Right ventricle myocardium inferior (tissue), 1 donor: ENCODE data around the gene QSOX2. TPM values are rescaled to one million over a fixed set of nuclear protein-coding genes. Genes with fewer than 3 reads are reported as not detected.

ENCODE experiments used
- ATAC-seq: fragments of 200-7000 bp; cut with Tn5 transposase; one replicate; pipeline ENCODE4 v1.9.1; 2020; ENCODE audit warnings: mild to moderate bottlenecking, moderate library complexity
- DNase-seq: peaks from one replicate; pipeline ENCODE4 v3.0.0; 2021; ENCODE audit errors: missing footprints
- intact Hi-C: fragments of 100-400 bp; cut with DNase I; formaldehyde crosslinking; loops from one replicate; pipeline ENCODE4 v1.11.0; 2022
- total RNA-seq: library from RNA; stranded (reverse); fragmentation: NEBNext Ultra II Directional; extraction: Animal tissue kit (Norgen Biotek cat#: 25700); gene quantifications from one replicate; pipeline ENCODE4 v1.2.1, GENCODE V29; 2021
- donor health status: DM: no; HTN: yes; CAD: no; lungs with severe emphysema.

Gene QSOX2
- total RNA-seq, 1 donor from 2014 or later, result 8.3 TPM

GRCh38 chr9:136175616-136176197 lies 69.9 kb downstream of the QSOX2 start:
- DNase-seq (peak; percentile 17), ATAC-seq (no peak)
- intact Hi-C loops, result no loop called here

DNA sequence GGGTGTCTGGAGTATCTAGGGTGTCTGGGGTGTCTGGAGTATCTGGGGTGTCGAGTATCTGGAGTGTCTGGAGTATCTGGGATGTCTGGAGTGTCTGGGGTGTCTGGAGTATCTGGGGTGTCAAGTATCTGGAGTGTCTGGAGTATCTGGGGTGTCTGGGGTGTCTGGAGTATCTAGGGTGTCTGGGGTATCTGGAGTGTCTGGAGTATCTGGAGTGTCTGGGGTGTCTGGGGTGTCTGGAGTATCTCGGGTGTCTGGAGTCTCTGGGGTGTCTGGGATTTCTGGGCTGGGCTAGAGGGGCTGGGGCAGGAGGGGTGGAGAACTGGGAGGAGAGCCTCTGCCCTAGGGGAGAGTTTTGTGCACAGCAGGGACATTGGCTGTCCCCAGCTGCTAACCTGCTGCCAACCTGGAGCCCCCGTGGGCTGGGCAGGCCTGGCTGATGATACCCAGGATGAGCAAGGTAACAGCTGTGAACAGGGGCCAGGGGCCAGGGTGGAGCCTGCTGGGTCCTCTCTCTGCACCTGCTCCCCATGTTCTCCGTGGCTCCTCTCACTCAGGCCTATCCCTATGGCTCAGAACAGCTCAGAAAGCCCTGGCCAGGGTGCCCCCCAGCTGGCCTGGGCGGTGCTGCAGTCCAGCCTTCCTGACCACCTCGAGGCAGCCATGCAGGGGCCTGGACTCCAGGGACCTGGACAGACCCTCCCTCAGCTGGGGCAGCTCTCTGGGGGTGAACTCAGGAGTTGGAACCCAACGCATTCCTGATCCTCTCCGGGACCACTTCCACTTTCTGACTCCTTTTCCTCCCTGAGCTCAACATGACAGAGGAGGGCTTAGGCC lies 70.6 kb downstream of the QSOX2 start:
- DNase-seq (peak; percentile 17), ATAC-seq (no peak)
- intact Hi-C loops, result no loop called here

GRCh38 chr9:136173648-136174290 lies 71.8 kb downstream of the QSOX2 start:
- DNase-seq (peak; percentile 37), ATAC-seq (no peak)
- intact Hi-C loops, result no loop called here

- no peak for ATAC-seq
- intact Hi-C loops, result no loop called here
- peak; percentile 18 for DNase-seq
These were observed 73.1 kb downstream of the QSOX2 start for GRCh38 chr9:136172412-136173079.

GRCh38 chr9:136171801-136172411 lies 73.7 kb downstream of the QSOX2 start:
- DNase-seq, result peak; percentile 41
- intact Hi-C loops, result no loop called here
- no peak for ATAC-seq

GRCh38 chr9:136171009-136171800 lies 74.4 kb downstream of the QSOX2 start:
- intact Hi-C loops, result no loop called here
- ATAC-seq, result no peak
- peak; percentile 25 for DNase-seq

- ATAC-seq (no peak), DNase-seq (peak; percentile 53)
- intact Hi-C loops, result loop anchor here (1.0 kb wide), 1 partner anchor 113 kb away; no protein-coding TSS in a partner anchor
These were observed 75.4 kb downstream of the QSOX2 start for GRCh38 chr9:136170006-136170901.

GRCh38 chr9:136169495-136169894 lies 76.1 kb downstream of the QSOX2 start:
- ATAC-seq, result no peak
- no peak for DNase-seq
- intact Hi-C loops, result no loop called here

DNA sequence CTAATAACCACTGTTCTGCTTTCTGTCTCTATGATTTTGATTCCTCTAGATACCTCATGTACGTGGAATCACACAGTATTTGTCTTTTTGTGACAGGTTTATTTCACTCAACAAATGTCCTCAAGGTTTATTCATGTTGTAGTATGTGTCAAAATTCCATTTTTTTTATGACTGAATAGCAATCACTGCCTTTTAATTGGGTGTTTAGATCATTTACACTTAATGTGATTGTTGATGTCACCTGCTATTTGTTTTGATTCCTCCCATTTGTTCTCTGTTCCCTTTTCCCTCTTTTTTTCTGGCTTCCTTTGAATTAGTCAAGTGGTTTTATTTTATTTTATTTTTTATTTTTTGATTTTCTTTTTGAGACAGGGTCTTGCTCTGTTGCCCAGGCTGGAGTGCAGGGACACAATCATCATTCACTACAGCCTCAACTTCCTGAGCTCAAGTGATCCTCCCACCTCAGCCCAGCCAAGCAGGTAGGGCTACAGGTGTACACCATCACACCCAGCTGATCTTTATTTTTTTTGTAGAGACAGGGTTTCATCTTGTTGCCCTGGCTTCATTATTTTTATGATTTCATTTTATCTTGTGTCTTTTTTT lies 82.3 kb downstream of the QSOX2 start:
- intact Hi-C loops, result no loop called here
- ATAC-seq (no peak), DNase-seq (peak; percentile 1)

GRCh38 chr9:136160995-136161610 lies 84.5 kb downstream of the QSOX2 start:
- DNase-seq (peak; percentile 67), ATAC-seq (no peak)
- intact Hi-C loops, result no loop called here

GRCh38 chr9:136160381-136160841 lies 85.2 kb downstream of the QSOX2 start:
- no peak for ATAC-seq
- DNase-seq, result peak; percentile 46
- intact Hi-C loops, result no loop called here

DNA sequence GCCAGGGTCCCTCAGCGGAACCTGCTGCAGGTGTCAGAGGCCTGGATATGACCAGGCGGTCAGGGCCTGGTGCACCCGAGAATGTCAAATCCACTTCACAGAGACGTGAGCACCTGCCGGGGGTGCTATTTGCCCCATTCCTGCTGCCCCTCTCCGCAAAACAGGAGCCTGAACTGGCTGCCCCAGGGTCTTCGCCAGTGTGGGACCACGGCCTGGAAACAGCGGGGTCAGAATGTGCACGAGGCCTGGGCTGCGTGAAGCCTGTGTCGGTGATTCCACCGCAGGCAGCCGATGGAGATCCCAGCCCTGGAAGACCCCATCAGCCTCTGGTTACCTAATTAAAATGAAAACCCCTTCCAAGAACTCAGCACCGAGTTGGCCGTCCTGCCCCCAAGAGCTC lies 85.8 kb downstream of the QSOX2 start:
- ATAC-seq, result no peak
- intact Hi-C loops, result no loop called here

DNA sequence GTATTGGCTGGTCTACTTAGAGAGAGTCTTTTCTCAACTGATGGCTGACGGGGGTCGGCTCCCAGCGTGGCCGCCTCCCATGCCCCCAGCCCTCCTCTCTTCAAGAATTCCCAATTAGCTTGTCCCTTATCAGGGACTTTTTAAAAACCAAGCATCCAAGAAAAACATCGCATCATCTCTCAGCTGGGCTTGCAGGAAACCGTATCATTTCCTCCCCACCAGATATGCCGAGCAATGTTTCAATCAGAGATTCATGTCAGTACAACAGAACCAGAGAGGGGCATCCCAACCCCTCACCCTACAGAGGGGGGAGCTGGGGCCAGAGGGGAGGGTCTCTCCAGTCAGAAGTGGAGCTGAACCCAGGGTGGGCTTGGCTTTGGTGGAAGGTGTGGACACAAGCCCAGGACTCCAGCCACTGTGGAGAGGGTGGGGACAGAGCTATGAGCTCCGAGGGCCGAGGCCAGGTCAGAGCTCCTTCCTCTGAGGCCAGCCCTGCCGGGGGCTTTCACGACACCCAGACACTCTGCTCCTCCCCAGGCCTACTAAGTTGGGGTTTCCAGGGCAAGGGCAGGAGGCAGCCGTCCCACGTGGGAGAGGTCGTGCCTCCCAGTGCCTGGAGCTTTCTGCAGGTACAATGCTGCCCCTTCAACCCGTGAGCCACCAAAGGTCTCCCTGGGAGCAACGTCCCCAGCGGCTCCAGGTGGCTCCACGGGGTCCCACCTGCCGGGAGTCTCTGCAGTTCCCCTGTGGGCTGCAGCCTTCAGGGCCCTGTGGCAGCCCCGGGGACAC lies 87.9 kb downstream of the QSOX2 start:
- ATAC-seq, result no peak
- peak; percentile 22 for DNase-seq
- intact Hi-C loops, result no loop called here

More for the DNA sequence above, 85.8 kb downstream of the QSOX2 start:
- DNase-seq, result no peak
